ENCODE measurements around the gene WDR35.

- no peak for TF ChIP-seq EZH2 (IDR thresholded peaks at IDR 0.05; ENCODE audit: low read depth)
- TF ChIP-seq CTCF (conservative IDR thresholded peaks at IDR 0.05), result no peak
Observed at GRCh38 chr2:19886261-19886660, 103.6 kb downstream of the WDR35 start.
